Activated CD8-positive, alpha-beta T cell treated with anti-CD3 and anti-CD28 coated beads, Interleukin-2, amount 10 ng/mL, durations not matched to agents 7 days and 5 days (primary cell): Measurements from ENCODE around the gene PARG. TPM values are rescaled to one million over a fixed set of nuclear protein-coding genes. Genes with fewer than 3 reads are reported as not detected.
"Not testable (repeated sequence)": the region's sequence is repeated elsewhere in the genome, so short reads cannot be mapped to it uniquely, and the experiment has no call there.

Source experiments
- ATAC-seq: fragments of 150-1000 bp; cut with Tn5 transposase; one replicate; pipeline ENCODE4 v1.10.0; 2021; ENCODE audit warnings: moderate library complexity
- CTCF ChIA-PET: fragments of 350-600 bp; sonication (Branson Sonifier 250); formaldehyde crosslinking; loops from one replicate; lab custom pipeline; 2021; ENCODE audit warnings: antibody characterized with exemption; lab: Charles Lee
- POLR2A ChIA-PET: fragments of 350-600 bp; sonication (Branson Sonifier 250); formaldehyde crosslinking; loops from one replicate; lab custom pipeline; 2021; ENCODE audit warnings: antibody characterized with exemption; lab: Charles Lee
- DNase-seq: peaks from one replicate; pipeline ENCODE4 v3.0.0-alpha.2; 2020
- H3K27ac Mint-ChIP-seq: one replicate; pipeline ENCODE4 v1.8.0; 2021; ENCODE audit warnings: mild to moderate bottlenecking, mixed read lengths
- H3K27me3 Mint-ChIP-seq: one replicate; pipeline ENCODE4 v1.8.0; 2021; ENCODE audit warnings: low read depth, mixed read lengths
- H3K36me3 Mint-ChIP-seq: one replicate; pipeline ENCODE4 v1.8.0; 2021; ENCODE audit warnings: low read depth, mixed read lengths
- H3K4me1 Mint-ChIP-seq: one replicate; pipeline ENCODE4 v1.8.0; 2021; ENCODE audit warnings: low read depth, mixed read lengths
- H3K4me3 Mint-ChIP-seq: one replicate; pipeline ENCODE4 v1.8.0; 2021; ENCODE audit warnings: mild to moderate bottlenecking, mixed read lengths
- H3K9me3 Mint-ChIP-seq: one replicate; pipeline ENCODE4 v1.8.0; 2022; ENCODE audit warnings: mixed read lengths; ENCODE audit not compliant: insufficient read depth
- total RNA-seq, 2 experiments: library from RNA; stranded (reverse); gene quantifications; one replicate each; pipeline ENCODE4 v1.2.3, GENCODE V29; 2021

The PARG gene
- 10 to 100 TPM; 29.7 to 31.6 TPM for total RNA-seq

DNA sequence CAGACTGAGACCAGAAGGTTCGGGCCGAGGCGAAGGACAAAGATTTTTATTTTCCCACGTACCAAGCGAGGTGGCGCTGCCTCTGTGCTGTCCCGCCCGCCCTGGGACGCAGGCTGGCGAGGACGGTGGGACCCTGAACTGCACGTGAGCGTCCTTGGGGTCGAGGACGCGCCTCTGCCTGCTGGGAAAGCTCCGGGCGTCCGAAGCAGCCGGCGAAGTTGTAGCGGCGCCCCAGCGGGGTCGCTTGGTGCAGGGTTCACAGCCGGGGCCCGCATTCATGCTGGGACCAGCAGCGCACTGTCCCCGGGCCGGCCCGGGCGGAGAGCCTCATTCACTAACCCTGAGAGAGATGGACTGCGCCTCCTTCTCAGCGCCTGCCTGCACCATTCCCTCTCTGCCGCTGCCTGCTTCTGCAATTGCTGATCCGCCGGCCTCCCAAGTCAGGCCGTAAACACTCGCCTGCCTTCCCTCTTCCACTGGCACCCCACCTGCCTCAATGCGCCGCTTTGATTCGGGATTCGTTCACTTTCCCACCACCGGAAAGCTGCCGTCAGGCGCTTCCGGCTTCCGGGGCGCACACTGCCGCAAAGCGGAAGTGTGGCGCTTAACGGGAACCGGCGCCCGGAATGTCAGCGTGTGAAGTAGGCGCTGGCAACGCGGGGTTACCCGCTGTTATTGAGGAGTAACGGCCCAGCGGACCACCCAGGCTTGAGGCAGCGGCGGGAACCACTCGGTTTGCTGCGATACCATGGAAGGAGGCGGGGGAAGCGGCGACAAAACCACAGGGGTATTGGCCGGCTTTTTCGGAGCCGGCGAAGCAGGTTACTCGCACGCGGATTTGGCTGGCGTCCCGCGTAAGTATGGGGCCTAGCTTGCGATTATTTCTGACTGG lies at the start of gene PARG, which contains the start of gene TIMM23B:
PARG (minus strand) TSS at position 581 of the 892 bp plus-strand sequence; CDS start at position 279, 302 bp downstream.
TIMM23B (plus strand) TSS at position 607 of the 892 bp plus-strand sequence; CDS start at position 749, 142 bp downstream.
- Mint-ChIP-seq H3K27ac (peak within 1 kb of the TSS; percentile 94), H3K4me3 (peak within 1 kb of the TSS; percentile 99), H3K36me3 (peaks cover 10% of the 10 kb centered on the region), H3K4me1 (peaks cover 26% of the 10 kb centered on the region)
- DNase-seq (peak; percentile 81), ATAC-seq (peak; percentile 87)
- H3K27me3 Mint-ChIP-seq, H3K9me3 Mint-ChIP-seq, CTCF ChIA-PET: not testable (repeated sequence)
- POLR2A ChIA-PET, result interaction anchor here (0.6 kb wide), 1 partner anchor 501 kb away, joined by 3 read pairs; no protein-coding TSS in a partner anchor

- POLR2A ChIA-PET, DNase-seq, H3K4me1 Mint-ChIP-seq, H3K4me3 Mint-ChIP-seq, H3K36me3 Mint-ChIP-seq, H3K9me3 Mint-ChIP-seq, CTCF ChIA-PET, H3K27me3 Mint-ChIP-seq, H3K27ac Mint-ChIP-seq, ATAC-seq: not testable (repeated sequence)
Observed at GRCh38 chr10:49988376-49988775, 46.5 kb upstream of the PARG start, which contains the start of gene AGAP6. TSS of gene AGAP6 (plus strand) at chr10:49988406. CDS start at chr10:49988716, 310 bp downstream.

- not testable (repeated sequence) for H3K4me1 Mint-ChIP-seq, ATAC-seq
Observed at GRCh38 chr10:49987207-49987606, 45.4 kb upstream of the PARG start.

GRCh38 chr10:49977756-49978155 lies 35.9 kb upstream of the PARG start:
- POLR2A ChIA-PET, H3K9me3 Mint-ChIP-seq, DNase-seq, H3K27ac Mint-ChIP-seq, CTCF ChIA-PET, ATAC-seq, H3K4me3 Mint-ChIP-seq, H3K27me3 Mint-ChIP-seq, H3K4me1 Mint-ChIP-seq: not testable (repeated sequence)
- H3K36me3 Mint-ChIP-seq, result peaks cover 11% of the 10 kb centered on the region

More at GRCh38 chr10:49987207-49987606, 45.4 kb upstream of the PARG start:
- H3K9me3 Mint-ChIP-seq, H3K4me3 Mint-ChIP-seq, CTCF ChIA-PET, DNase-seq, POLR2A ChIA-PET, H3K27me3 Mint-ChIP-seq, H3K36me3 Mint-ChIP-seq, H3K27ac Mint-ChIP-seq: not testable (repeated sequence)

DNA sequence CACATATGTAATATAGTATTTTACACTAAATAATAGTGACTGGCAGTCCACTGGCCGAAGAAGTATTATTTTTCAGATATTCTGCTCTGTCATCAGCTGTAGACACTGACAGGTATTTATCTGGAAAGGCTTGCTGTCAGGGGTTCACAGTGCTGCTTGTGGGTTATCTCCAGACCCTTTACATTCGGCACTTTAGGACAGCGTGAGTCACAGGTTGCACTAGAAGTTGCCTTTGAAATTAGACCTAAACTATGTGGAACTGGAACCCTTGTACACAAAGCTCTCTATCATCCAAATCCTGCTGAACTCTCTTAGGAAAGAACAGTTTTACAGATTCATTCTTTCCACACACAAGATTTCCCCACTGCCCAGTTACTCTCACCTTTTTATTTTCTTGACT lies 30.3 kb upstream of the PARG start:
- not testable (repeated sequence) for H3K27ac Mint-ChIP-seq

DNA sequence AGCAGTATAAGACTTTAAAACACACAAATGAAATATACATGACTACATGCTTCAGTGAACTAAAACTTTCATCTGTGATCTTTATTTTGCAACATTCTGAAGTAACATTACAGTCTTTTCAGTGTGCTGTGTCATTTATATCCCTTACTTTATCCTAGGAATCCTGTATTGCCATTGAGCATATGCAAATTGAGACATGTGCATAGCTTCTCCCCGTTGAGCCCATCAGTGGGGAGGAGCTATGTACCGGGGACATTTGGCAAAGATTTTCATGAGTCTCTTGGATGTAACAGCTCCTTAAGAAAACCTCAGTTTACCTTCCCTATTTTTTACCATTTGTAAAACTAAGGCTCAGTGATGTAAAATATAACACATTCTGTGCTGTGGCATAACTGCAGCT lies 29.6 kb upstream of the PARG start:
- H3K27ac Mint-ChIP-seq, DNase-seq, H3K4me1 Mint-ChIP-seq, CTCF ChIA-PET, ATAC-seq, POLR2A ChIA-PET, H3K27me3 Mint-ChIP-seq, H3K4me3 Mint-ChIP-seq, H3K36me3 Mint-ChIP-seq, H3K9me3 Mint-ChIP-seq: not testable (repeated sequence)

More for the DNA sequence above, 30.3 kb upstream of the PARG start:
- H3K27me3 Mint-ChIP-seq, CTCF ChIA-PET, POLR2A ChIA-PET, H3K9me3 Mint-ChIP-seq, H3K36me3 Mint-ChIP-seq, ATAC-seq, H3K4me3 Mint-ChIP-seq, H3K4me1 Mint-ChIP-seq, DNase-seq: not testable (repeated sequence)

DNA sequence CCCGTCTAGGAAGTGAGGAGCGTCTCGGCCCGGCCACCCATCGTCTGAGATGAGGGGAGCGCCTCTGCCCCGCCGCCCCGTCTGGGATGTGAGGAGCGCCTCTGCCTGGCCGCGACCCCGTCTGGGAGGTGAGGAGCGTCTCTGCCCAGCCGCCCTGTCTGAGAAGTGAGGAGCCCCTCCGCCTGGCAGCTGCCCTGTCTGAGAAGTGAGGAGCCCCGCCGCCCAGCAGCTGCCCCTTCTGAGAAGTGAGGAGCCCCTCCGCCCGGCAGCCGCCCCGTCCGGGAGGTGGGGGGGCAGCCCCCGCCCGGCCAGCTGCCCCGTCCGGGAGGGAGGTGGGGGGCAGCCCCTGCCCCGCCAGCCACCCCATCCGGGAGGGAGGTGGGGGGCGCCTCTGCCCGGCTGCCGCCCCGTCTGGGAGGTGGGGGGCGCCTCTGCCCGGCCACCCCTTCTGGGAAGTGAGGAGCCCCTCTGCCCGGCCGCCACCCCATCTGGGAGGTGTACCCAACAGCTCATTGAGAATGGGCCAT lies 28.6 kb upstream of the PARG start:
- ATAC-seq, H3K9me3 Mint-ChIP-seq, H3K27me3 Mint-ChIP-seq, H3K27ac Mint-ChIP-seq, H3K4me1 Mint-ChIP-seq, POLR2A ChIA-PET, DNase-seq, CTCF ChIA-PET, H3K4me3 Mint-ChIP-seq: not testable (repeated sequence)
- peaks cover 12% of the 10 kb centered on the region for H3K36me3 Mint-ChIP-seq

DNA sequence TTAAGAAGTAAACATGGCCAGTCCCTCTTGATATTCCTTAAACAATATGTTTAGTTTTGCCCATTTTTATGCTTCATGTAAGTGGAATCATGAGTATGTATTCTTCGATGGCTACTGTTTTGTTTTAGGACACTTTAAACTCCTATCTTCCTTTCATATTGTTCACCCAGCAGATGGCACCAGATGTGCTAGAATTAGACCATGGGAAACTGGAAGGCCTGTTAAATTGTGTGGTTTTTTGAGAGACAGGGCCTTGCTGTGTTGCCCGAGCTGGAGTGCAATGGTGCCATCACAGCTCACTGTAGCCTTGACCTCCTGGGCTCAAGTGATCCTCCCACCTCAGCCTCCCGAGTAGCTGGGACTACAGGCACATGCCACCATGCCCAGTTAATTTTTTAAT lies 11.3 kb upstream of the PARG start:
- H3K27me3 Mint-ChIP-seq, ATAC-seq, CTCF ChIA-PET, H3K27ac Mint-ChIP-seq, H3K9me3 Mint-ChIP-seq, DNase-seq, H3K4me1 Mint-ChIP-seq, POLR2A ChIA-PET, H3K4me3 Mint-ChIP-seq: not testable (repeated sequence)
- H3K36me3 Mint-ChIP-seq, result peaks cover 20% of the 10 kb centered on the region

DNA sequence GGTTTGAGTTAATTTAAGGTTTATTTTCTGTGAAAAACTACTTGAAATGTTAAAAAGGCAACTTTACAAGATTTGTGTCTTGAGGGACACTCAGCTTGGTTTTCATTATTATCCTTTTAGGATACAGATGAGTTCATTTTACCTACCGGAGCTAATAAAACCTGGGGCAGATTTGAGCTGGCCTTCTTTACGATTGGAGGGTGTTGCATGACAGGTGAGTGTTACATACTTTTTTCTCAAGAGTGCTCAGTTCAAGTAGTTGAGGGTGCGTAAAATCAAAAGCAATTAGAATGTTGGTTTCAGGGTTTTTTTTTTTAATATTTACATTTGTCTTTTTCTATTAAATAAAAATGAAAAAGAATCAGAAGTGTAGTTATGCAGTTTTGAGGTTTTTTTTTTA lies 10.2 kb upstream of the PARG start:
- DNase-seq, H3K27ac Mint-ChIP-seq, ATAC-seq, H3K4me1 Mint-ChIP-seq, H3K4me3 Mint-ChIP-seq, CTCF ChIA-PET, H3K27me3 Mint-ChIP-seq, POLR2A ChIA-PET, H3K9me3 Mint-ChIP-seq: not testable (repeated sequence)
- peaks cover 20% of the 10 kb centered on the region for H3K36me3 Mint-ChIP-seq

- H3K27me3 Mint-ChIP-seq, DNase-seq, H3K27ac Mint-ChIP-seq, H3K4me1 Mint-ChIP-seq, ATAC-seq, CTCF ChIA-PET, POLR2A ChIA-PET, H3K9me3 Mint-ChIP-seq, H3K4me3 Mint-ChIP-seq: not testable (repeated sequence)
- peaks cover 17% of the 10 kb centered on the region for H3K36me3 Mint-ChIP-seq
Observed at GRCh38 chr10:49948737-49949136, 6.9 kb upstream of the PARG start.

DNA sequence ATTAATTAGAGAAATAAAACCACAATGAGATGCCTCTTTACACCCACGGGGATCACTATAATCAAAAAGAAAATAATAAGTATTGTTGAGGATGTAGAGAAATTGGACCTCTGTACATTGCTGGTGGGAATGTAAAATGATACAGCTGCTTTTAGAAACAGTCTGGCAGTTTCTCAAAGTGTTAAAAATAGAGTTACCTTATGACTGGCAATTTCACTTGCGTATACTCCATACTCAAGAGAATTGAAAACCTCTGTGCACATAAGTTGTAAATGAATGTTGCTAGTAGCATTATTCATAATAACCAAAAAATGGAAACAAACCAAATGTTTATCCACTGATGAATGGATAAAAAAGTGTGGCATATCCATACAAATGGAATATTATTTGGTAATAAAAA lies 6.3 kb upstream of the PARG start:
- DNase-seq, H3K4me3 Mint-ChIP-seq, H3K27ac Mint-ChIP-seq, ATAC-seq, CTCF ChIA-PET, H3K27me3 Mint-ChIP-seq, POLR2A ChIA-PET, H3K9me3 Mint-ChIP-seq: not testable (repeated sequence)
- H3K36me3 Mint-ChIP-seq, result peaks cover 16% of the 10 kb centered on the region
- H3K4me1 Mint-ChIP-seq, result peaks cover 12% of the 10 kb centered on the region

GRCh38 chr10:49943607-49944006 lies 1.8 kb upstream of the PARG start:
- ATAC-seq, POLR2A ChIA-PET, H3K9me3 Mint-ChIP-seq, H3K27me3 Mint-ChIP-seq, H3K4me3 Mint-ChIP-seq, DNase-seq, H3K27ac Mint-ChIP-seq: not testable (repeated sequence)
- peaks cover 26% of the 10 kb centered on the region for H3K4me1 Mint-ChIP-seq
- CTCF ChIA-PET, result interaction anchor here (0.8 kb wide), 1 partner anchor 349 kb away, joined by 3 read pairs; no protein-coding TSS in a partner anchor
- peaks cover 17% of the 10 kb centered on the region for H3K36me3 Mint-ChIP-seq
